Measurements from ENCODE around the gene TBC1D10A.

The TBC1D10A gene

GRCh38 chr22:30318799-30319419 is 7.8 kb downstream of the TBC1D10A start:
- DNase-seq = no peak

- DNase-seq = no peak
These were observed 9.0 kb downstream of the TBC1D10A start for GRCh38 chr22:30317778-30318177.

GRCh38 chr22:30315962-30316576 is 10.7 kb downstream of the TBC1D10A start:
- no peak for DNase-seq

GRCh38 chr22:30314915-30315314 is 11.8 kb downstream of the TBC1D10A start:
- no peak for DNase-seq

- no peak for DNase-seq
These were observed 13.0 kb downstream of the TBC1D10A start for GRCh38 chr22:30313527-30314363.

- DNase-seq = no peak
These were observed 14.7 kb downstream of the TBC1D10A start for GRCh38 chr22:30312053-30312452.

- no peak for DNase-seq
These were observed 15.6 kb downstream of the TBC1D10A start for GRCh38 chr22:30310881-30311771.

GRCh38 chr22:30309951-30310741 is 16.6 kb downstream of the TBC1D10A start:
- no peak for DNase-seq

- DNase-seq = no peak
These were observed 18.1 kb downstream of the TBC1D10A start for GRCh38 chr22:30308518-30309230.

- no peak for DNase-seq
These were observed 18.6 kb downstream of the TBC1D10A start for GRCh38 chr22:30308093-30308492.

- DNase-seq = no peak
These were observed 19.6 kb downstream of the TBC1D10A start for GRCh38 chr22:30307041-30307574.

- no peak for DNase-seq
These were observed 20.1 kb downstream of the TBC1D10A start for GRCh38 chr22:30306627-30307011.

GRCh38 chr22:30305906-30306626 is 20.7 kb downstream of the TBC1D10A start:
- no peak for DNase-seq

- DNase-seq = no peak
These were observed 21.2 kb downstream of the TBC1D10A start for GRCh38 chr22:30305519-30305905.

GRCh38 chr22:30304495-30305244 is 22.1 kb downstream of the TBC1D10A start:
- no peak for DNase-seq

- DNase-seq = no peak
These were observed 24.0 kb downstream of the TBC1D10A start for GRCh38 chr22:30302810-30303138.

- DNase-seq = no peak
These were observed 24.5 kb downstream of the TBC1D10A start for GRCh38 chr22:30301995-30302809.

- DNase-seq = no peak
These were observed 27.4 kb downstream of the TBC1D10A start for GRCh38 chr22:30299322-30299721.
